ENCODE measurements around the gene GGA3. TPM values are rescaled to one million over a fixed set of nuclear protein-coding genes. Genes with fewer than 3 reads are reported as not detected.

The GGA3 gene
- total and polyA plus RNA-seq, 5 donors from 2014 or later, result 8.0 to 92.6 (median 11.3) TPM

GRCh38 chr17:75199886-75200618 is 61.4 kb downstream of the GGA3 start:
- no peaks in the 10 kb centered on the region for H3K9me3 ChIP-seq (ENCODE audit: control insufficient read depth in 2 of 2, low read length in 2 of 2)
- H3K36me3 ChIP-seq (ENCODE audit: control insufficient read depth, insufficient read depth, low read length), result no peaks in the 10 kb centered on the region
- H3K27me3 ChIP-seq (ENCODE audit: control insufficient read depth, insufficient read depth, low read length), result no peaks in the 10 kb centered on the region
- H3K4me1 ChIP-seq (ENCODE audit: control insufficient read depth, insufficient read depth, low read length, poor library complexity, severe bottlenecking), result peaks cover 6% of the 10 kb centered on the region
- Mint-ChIP-seq H3K27ac (no peak overlapping the region), H3K4me3 (no peak overlapping the region), H3K27me3 (peaks cover 9% of the 10 kb centered on the region), H3K36me3 (no peaks in the 10 kb centered on the region), H3K9me3 (no peaks in the 10 kb centered on the region), H3K4me1 (peaks cover 6 to 8% (median 7%) of the 10 kb centered on the region in 4 donors)
- H3K4me3 ChIP-seq (ENCODE audit: low read depth, low read length), result no peak overlapping the region
- ATAC-seq (ENCODE audit: low read depth in 2 of 2) (no peak), DNase-seq (no peak)
- H3K27ac ChIP-seq (ENCODE audit: insufficient read depth, low read length, poor library complexity, severe bottlenecking), result no peak overlapping the region

DNA sequence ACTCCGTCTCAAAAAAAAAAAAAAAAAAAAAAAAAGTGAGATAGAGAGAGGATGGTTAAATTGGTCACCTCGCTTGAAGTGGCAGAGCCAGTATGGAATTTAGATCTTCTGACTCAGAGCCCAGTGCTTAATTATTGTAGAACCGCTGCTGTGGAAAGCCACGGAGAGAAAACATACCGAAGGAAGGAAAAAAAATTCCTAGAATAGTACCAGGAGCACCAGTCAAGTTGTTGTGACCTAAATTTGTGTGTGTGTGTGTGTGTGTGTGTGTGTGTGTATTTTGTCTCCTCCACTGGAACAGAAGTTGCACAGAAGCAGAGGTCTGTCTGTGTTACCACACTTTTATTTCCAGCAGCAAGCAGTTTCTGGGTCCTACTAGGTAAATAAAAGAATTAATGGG is 66.5 kb downstream of the GGA3 start:
- H3K4me1 ChIP-seq (ENCODE audit: control insufficient read depth, insufficient read depth, low read length, poor library complexity, severe bottlenecking), result peaks cover under 1% of the 10 kb centered on the region
- no peaks in the 10 kb centered on the region for H3K36me3 ChIP-seq (ENCODE audit: control insufficient read depth, insufficient read depth, low read length)
- H3K27ac ChIP-seq (ENCODE audit: insufficient read depth, low read length, poor library complexity, severe bottlenecking), result no peak overlapping the region
- no peak overlapping the region for H3K4me3 ChIP-seq (ENCODE audit: low read depth, low read length)
- H3K36me3 Mint-ChIP-seq, result no peaks in the 10 kb centered on the region
- no peak overlapping the region for H3K27ac Mint-ChIP-seq
- no peaks in the 10 kb centered on the region for H3K9me3 ChIP-seq (ENCODE audit: control insufficient read depth in 2 of 2, low read length in 2 of 2)
- peaks cover 9% of the 10 kb centered on the region for H3K27me3 Mint-ChIP-seq
- no peaks in the 10 kb centered on the region for H3K9me3 Mint-ChIP-seq
- H3K4me1 Mint-ChIP-seq, result no peaks in the 10 kb centered on the region
- H3K4me3 Mint-ChIP-seq, result no peak overlapping the region
- ATAC-seq (ENCODE audit: low read depth in 2 of 2), result no peak
- no peaks in the 10 kb centered on the region for H3K27me3 ChIP-seq (ENCODE audit: control insufficient read depth, insufficient read depth, low read length)
- no peak for DNase-seq

DNA sequence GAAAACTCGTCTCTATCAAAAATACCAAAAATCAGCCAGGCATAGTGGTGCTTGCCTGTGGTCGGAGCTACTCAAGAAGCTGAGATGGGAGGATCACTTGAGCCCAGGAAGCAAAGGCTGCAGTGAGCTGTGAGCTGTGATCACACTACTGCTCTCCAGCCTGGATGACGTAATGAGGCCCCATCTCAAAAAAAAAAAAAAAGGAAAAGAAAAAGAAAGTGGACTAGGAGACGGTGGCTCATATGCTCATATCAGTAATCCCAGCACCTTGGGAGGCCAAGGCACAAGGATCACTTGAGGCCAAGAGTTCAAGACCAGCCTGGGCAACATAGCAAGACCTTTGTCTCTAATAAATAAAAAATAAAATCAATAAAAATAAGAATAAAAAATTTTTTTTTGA is 69.8 kb downstream of the GGA3 start:
- ATAC-seq (ENCODE audit: low read depth in 2 of 2) (no peak), DNase-seq (no peak)
- H3K27ac Mint-ChIP-seq, result no peak overlapping the region
- H3K4me1 Mint-ChIP-seq, result peaks cover 5 to 8% (median 6%) of the 10 kb centered on the region in 4 donors
- Histone ChIP-seq H3K4me3 (ENCODE audit: low read depth, low read length) (no peak overlapping the region), H3K4me1 (ENCODE audit: control insufficient read depth, insufficient read depth, low read length, poor library complexity, severe bottlenecking) (peaks cover 10% of the 10 kb centered on the region), H3K27ac (ENCODE audit: insufficient read depth, low read length, poor library complexity, severe bottlenecking) (no peak overlapping the region), H3K27me3 (ENCODE audit: control insufficient read depth, insufficient read depth, low read length) (no peaks in the 10 kb centered on the region), H3K9me3 (ENCODE audit: control insufficient read depth in 2 of 2, low read length in 2 of 2) (no peaks in the 10 kb centered on the region), H3K36me3 (ENCODE audit: control insufficient read depth, insufficient read depth, low read length) (no peaks in the 10 kb centered on the region)
- H3K27me3 Mint-ChIP-seq, result no peaks in the 10 kb centered on the region
- H3K9me3 Mint-ChIP-seq, result no peaks in the 10 kb centered on the region
- no peaks in the 10 kb centered on the region for H3K36me3 Mint-ChIP-seq
- H3K4me3 Mint-ChIP-seq, result no peak overlapping the region

GRCh38 chr17:75188614-75189013 is 72.8 kb downstream of the GGA3 start:
- DNase-seq (no peak), ATAC-seq (ENCODE audit: low read depth in 2 of 2) (no peak)
- H3K27ac Mint-ChIP-seq, result peak overlapping the region in 1 of 3 donors; percentile 93
- Histone ChIP-seq H3K27ac (ENCODE audit: insufficient read depth, low read length, poor library complexity, severe bottlenecking) (peak overlapping the region; percentile 68), H3K36me3 (ENCODE audit: control insufficient read depth, insufficient read depth, low read length) (no peaks in the 10 kb centered on the region), H3K4me1 (ENCODE audit: control insufficient read depth, insufficient read depth, low read length, poor library complexity, severe bottlenecking) (peaks cover 16% of the 10 kb centered on the region), H3K27me3 (ENCODE audit: control insufficient read depth, insufficient read depth, low read length) (no peaks in the 10 kb centered on the region), H3K9me3 (ENCODE audit: control insufficient read depth in 2 of 2, low read length in 2 of 2) (no peaks in the 10 kb centered on the region), H3K4me3 (ENCODE audit: low read depth, low read length) (no peak overlapping the region)
- H3K36me3 Mint-ChIP-seq, result no peaks in the 10 kb centered on the region
- H3K27me3 Mint-ChIP-seq, result peaks cover 7% of the 10 kb centered on the region
- peaks cover 11 to 17% (median 14%) of the 10 kb centered on the region in 4 donors for H3K4me1 Mint-ChIP-seq
- H3K9me3 Mint-ChIP-seq, result no peaks in the 10 kb centered on the region
- peak overlapping the region in 1 of 4 donors; percentile 82 for H3K4me3 Mint-ChIP-seq

Other genes with a start within 250 kb of the GGA3 start
- 25.7 TPM for gene MRPL58, start 248.9 kb downstream of the GGA3 start, total RNA-seq
- gene MRPL58, start 248.9 kb downstream of the GGA3 start, polyA plus RNA-seq, result 10 to 100 TPM; 64.0 to 95.8 (median 74.6) TPM
- 139 TPM for gene ATP5PD, start 214.6 kb downstream of the GGA3 start, total RNA-seq
- 100 to 1,000 TPM; 410 to 536 (median 467) TPM for gene ATP5PD, start 214.6 kb downstream of the GGA3 start, polyA plus RNA-seq
- gene KCTD2, start 214.4 kb downstream of the GGA3 start, total RNA-seq, result 23.4 TPM
- 1 to 10 TPM; 5.8 to 10.0 (median 8.1) TPM for gene KCTD2, start 214.4 kb downstream of the GGA3 start, polyA plus RNA-seq
- 9.3 TPM for gene SLC16A5, start 173.7 kb downstream of the GGA3 start, total RNA-seq
- gene SLC16A5, start 173.7 kb downstream of the GGA3 start, polyA plus RNA-seq, result 1 to 10 TPM; 1.3 to 2.6 (median 2.0) TPM
- 12.8 TPM for gene ARMC7, start 151.6 kb downstream of the GGA3 start, total RNA-seq
- 1 to 10 TPM; 3.1 to 4.6 (median 4.2) TPM for gene ARMC7, start 151.6 kb downstream of the GGA3 start, polyA plus RNA-seq
- 31.6 TPM for gene NT5C, start 129.9 kb downstream of the GGA3 start, total RNA-seq
- 10 to 100 TPM; 55.4 to 66.9 (median 57.2) TPM for gene NT5C, start 129.9 kb downstream of the GGA3 start, polyA plus RNA-seq
- 70.9 TPM for gene JPT1, start 107.1 kb downstream of the GGA3 start, total RNA-seq
- 100 to 1,000 TPM; 143 to 231 (median 192) TPM for gene JPT1, start 107.1 kb downstream of the GGA3 start, polyA plus RNA-seq
- 318 TPM for gene SUMO2, start 78.6 kb downstream of the GGA3 start, total RNA-seq
- gene SUMO2, start 78.6 kb downstream of the GGA3 start, polyA plus RNA-seq, result 100 to 1,000 TPM; 416 to 660 (median 495) TPM
- gene NUP85, start 55.9 kb downstream of the GGA3 start, total RNA-seq, result 79.5 TPM
- gene NUP85, start 55.9 kb downstream of the GGA3 start, polyA plus RNA-seq, result 10 to 100 TPM; 31.1 to 60.7 (median 44.3) TPM
- 32.3 TPM for gene MRPS7, start 273 bp upstream of the GGA3 start, total RNA-seq
- gene MRPS7, start 273 bp upstream of the GGA3 start, polyA plus RNA-seq, result 100 to 1,000 TPM; 119 to 141 (median 120) TPM
- 35.7 TPM for gene MIF4GD, start 9.6 kb upstream of the GGA3 start, total RNA-seq
- 100 to 1,000 TPM in 1 of 4 donors, 10 to 100 TPM in 3; 78.3 to 102 (median 89.4) TPM for gene MIF4GD, start 9.6 kb upstream of the GGA3 start, polyA plus RNA-seq
- 24.9 TPM for gene SLC25A19, start 27.8 kb upstream of the GGA3 start, total RNA-seq
- 10 to 100 TPM; 15.1 to 21.9 (median 19.0) TPM for gene SLC25A19, start 27.8 kb upstream of the GGA3 start, polyA plus RNA-seq
- 142 TPM for gene GRB2, start 144.1 kb upstream of the GGA3 start, total RNA-seq
- gene GRB2, start 144.1 kb upstream of the GGA3 start, polyA plus RNA-seq, result 100 to 1,000 TPM; 131 to 152 (median 138) TPM
- 94.7 TPM for gene TMEM94, start 195.0 kb upstream of the GGA3 start, total RNA-seq
- 1 to 10 TPM; 4.0 to 8.4 (median 6.2) TPM for gene TMEM94, start 195.0 kb upstream of the GGA3 start, polyA plus RNA-seq